ENCODE results near the gene PROZ.

DNA sequence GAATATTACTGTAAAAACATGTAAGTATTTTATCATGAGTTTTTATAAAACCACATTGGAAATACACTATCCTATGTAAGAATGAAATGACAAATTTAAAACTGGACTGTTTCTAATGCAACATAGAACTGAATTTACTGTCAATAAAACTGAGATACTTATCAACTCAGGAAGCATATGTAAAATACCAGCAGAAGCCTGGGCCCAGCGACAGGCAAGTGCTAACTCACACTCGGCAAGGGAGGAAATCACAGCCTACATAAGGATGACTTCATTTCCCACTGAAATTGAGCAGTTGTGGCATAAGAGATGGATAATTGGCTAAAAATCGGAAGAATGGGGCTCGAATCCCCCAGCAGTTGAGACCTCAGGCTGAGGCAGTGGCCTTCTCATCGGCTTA, 12.1 kb downstream of the PROZ start:
- TF ChIP-seq, protein P1, sequence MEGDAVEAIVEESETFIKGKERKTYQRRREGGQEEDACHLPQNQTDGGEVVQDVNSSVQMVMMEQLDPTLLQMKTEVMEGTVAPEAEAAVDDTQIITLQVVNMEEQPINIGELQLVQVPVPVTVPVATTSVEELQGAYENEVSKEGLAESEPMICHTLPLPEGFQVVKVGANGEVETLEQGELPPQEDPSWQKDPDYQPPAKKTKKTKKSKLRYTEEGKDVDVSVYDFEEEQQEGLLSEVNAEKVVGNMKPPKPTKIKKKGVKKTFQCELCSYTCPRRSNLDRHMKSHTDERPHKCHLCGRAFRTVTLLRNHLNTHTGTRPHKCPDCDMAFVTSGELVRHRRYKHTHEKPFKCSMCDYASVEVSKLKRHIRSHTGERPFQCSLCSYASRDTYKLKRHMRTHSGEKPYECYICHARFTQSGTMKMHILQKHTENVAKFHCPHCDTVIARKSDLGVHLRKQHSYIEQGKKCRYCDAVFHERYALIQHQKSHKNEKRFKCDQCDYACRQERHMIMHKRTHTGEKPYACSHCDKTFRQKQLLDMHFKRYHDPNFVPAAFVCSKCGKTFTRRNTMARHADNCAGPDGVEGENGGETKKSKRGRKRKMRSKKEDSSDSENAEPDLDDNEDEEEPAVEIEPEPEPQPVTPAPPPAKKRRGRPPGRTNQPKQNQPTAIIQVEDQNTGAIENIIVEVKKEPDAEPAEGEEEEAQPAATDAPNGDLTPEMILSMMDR (IDR thresholded peaks at IDR 0.05; ENCODE audit: low read length) = no peak
- no peak for TF ChIP-seq EZH2phosphoT487 (IDR thresholded peaks at IDR 0.05; ENCODE audit: low read length)

All from MM.1S (cell line).